NCI-H774 (cell line): Measurements from ENCODE around the gene RASGRF1.
"Not testable (repeated sequence)": the region's sequence is repeated elsewhere in the genome, so short reads cannot be mapped to it uniquely, and the experiment has no call there.

Source experiments
- DNase-seq: peaks from one replicate; lab custom pipeline; 2025; lab: John Stamatoyannopoulos, UW

The RASGRF1 gene

GRCh38 chr15:79090487-79091203 is at the start of gene RASGRF1:
TSS of gene RASGRF1 (minus strand) at chr15:79090780. CDS start at chr15:79090498, 282 bp downstream.
- DNase-seq: no peak

GRCh38 chr15:79136434-79137046 is 46.0 kb upstream of the RASGRF1 start:
- DNase-seq: no peak

GRCh38 chr15:79133309-79133708 is 42.7 kb upstream of the RASGRF1 start:
- DNase-seq: no peak

- no peak for DNase-seq
Observed at GRCh38 chr15:79132770-79133169, 42.2 kb upstream of the RASGRF1 start.

GRCh38 chr15:79132361-79132760 is 41.8 kb upstream of the RASGRF1 start:
- DNase-seq: no peak

- no peak for DNase-seq
Observed at GRCh38 chr15:79130535-79131130, 40.1 kb upstream of the RASGRF1 start.

GRCh38 chr15:79129235-79129634 is 38.7 kb upstream of the RASGRF1 start:
- DNase-seq: no peak

GRCh38 chr15:79128556-79128955 is 38.0 kb upstream of the RASGRF1 start:
- DNase-seq: no peak

- DNase-seq: no peak
Observed at GRCh38 chr15:79124388-79124787, 33.8 kb upstream of the RASGRF1 start.

GRCh38 chr15:79122991-79123390 is 32.4 kb upstream of the RASGRF1 start:
- DNase-seq: no peak

- no peak for DNase-seq
Observed at GRCh38 chr15:79122391-79122790, 31.8 kb upstream of the RASGRF1 start.

GRCh38 chr15:79121571-79121970 is 31.0 kb upstream of the RASGRF1 start:
- DNase-seq: no peak

- DNase-seq: no peak
Observed at GRCh38 chr15:79117442-79118204, 27.0 kb upstream of the RASGRF1 start.

GRCh38 chr15:79116771-79117170 is 26.2 kb upstream of the RASGRF1 start:
- no peak for DNase-seq

- no peak for DNase-seq
Observed at GRCh38 chr15:79115986-79116665, 25.5 kb upstream of the RASGRF1 start.

- DNase-seq: no peak
Observed at GRCh38 chr15:79113831-79114230, 23.3 kb upstream of the RASGRF1 start.

- not testable (repeated sequence) for DNase-seq
Observed at GRCh38 chr15:79111404-79111803, 20.8 kb upstream of the RASGRF1 start.

- no peak for DNase-seq
Observed at GRCh38 chr15:79105141-79105540, 14.6 kb upstream of the RASGRF1 start.

GRCh38 chr15:79102595-79102994 is 12.0 kb upstream of the RASGRF1 start:
- DNase-seq: no peak

- DNase-seq: no peak
Observed at GRCh38 chr15:79101866-79102581, 11.4 kb upstream of the RASGRF1 start.

GRCh38 chr15:79099692-79100091 is 9.1 kb upstream of the RASGRF1 start:
- DNase-seq: no peak
